GM23338 (cell line): ENCODE data around the gene CCDC120. TPM values are rescaled to one million over a fixed set of nuclear protein-coding genes. Genes with fewer than 3 reads are reported as not detected.

ENCODE experiments used
- ATAC-seq: fragments of 200-7000 bp; cut with Tn5 transposase; 3 replicates; pipeline ENCODE4 v1.9.1; 2020
- DNase-seq: peaks from one replicate; pipeline ENCODE4 v3.0.0-alpha.2; 2015; ENCODE audit warnings: low spot score
- H2AFZ ChIP-seq: fragments of 200-600 bp; sonication (generic); 2 replicates; pipeline ENCODE4 v1.8.0; 2016; ENCODE audit warnings: antibody characterized with exemption, mild to moderate bottlenecking, moderate library complexity
- H3F3A ChIP-seq: fragments of 200-600 bp; sonication (generic); replicated peaks from 2 replicates; pipeline ENCODE4 v1.8.0; 2017; ENCODE audit warnings: antibody characterized with exemption, mixed run types, low read depth
- H3K27ac ChIP-seq: fragments of 200-600 bp; sonication (generic); 2 replicates; pipeline ENCODE4 v1.6.1; 2016; ENCODE audit warnings: low read depth
- H3K27me3 ChIP-seq: fragments of 200-600 bp; sonication (generic); 2 replicates; pipeline ENCODE4 v1.8.0; 2016; ENCODE audit warnings: mild to moderate bottlenecking, mixed run types, moderate library complexity; ENCODE audit not compliant: insufficient read depth
- H3K36me3 ChIP-seq: fragments of 200-600 bp; sonication (generic); 2 replicates; pipeline ENCODE4 v1.8.0; 2016; ENCODE audit warnings: mild to moderate bottlenecking; ENCODE audit not compliant: insufficient read depth
- H3K4me1 ChIP-seq: fragments of 200-600 bp; sonication (generic); 2 replicates; pipeline ENCODE4 v1.8.0; 2016; ENCODE audit warnings: mild to moderate bottlenecking, moderate library complexity; ENCODE audit not compliant: insufficient read depth
- H3K4me2 ChIP-seq: fragments of 200-600 bp; sonication (generic); 2 replicates; pipeline ENCODE4 v1.7.1; 2017; ENCODE audit warnings: mixed run types
- H3K4me3 ChIP-seq: fragments of 200-600 bp; sonication (generic); 2 replicates; pipeline ENCODE4 v1.6.1; 2016; ENCODE audit warnings: mixed run types
- H3K79me2 ChIP-seq: fragments of 200-600 bp; sonication (generic); replicated peaks from 2 replicates; pipeline ENCODE4 v1.8.0; 2017; ENCODE audit warnings: mild to moderate bottlenecking; ENCODE audit not compliant: insufficient read depth
- H3K9me2 ChIP-seq: fragments of 200-600 bp; sonication (generic); 2 replicates; pipeline ENCODE4 v1.8.0; 2017; ENCODE audit not compliant: insufficient read depth
- H4K20me1 ChIP-seq: fragments of 200-600 bp; sonication (generic); replicated peaks from 2 replicates; pipeline ENCODE4 v1.8.0; 2017; ENCODE audit warnings: mild to moderate bottlenecking; ENCODE audit not compliant: insufficient read depth
- H3K27ac Mint-ChIP-seq: 2 replicates; pipeline ENCODE4 v1.8.0; 2020; ENCODE audit warnings: inconsistent platforms, mild to moderate bottlenecking, moderate library complexity, mixed read lengths
- H3K27me3 Mint-ChIP-seq: 3 replicates; pipeline ENCODE4 v1.8.0; 2022; ENCODE audit warnings: low read depth, mild to moderate bottlenecking, moderate library complexity, mixed read lengths, inconsistent platforms; ENCODE audit not compliant: insufficient read depth, poor library complexity
- H3K36me3 Mint-ChIP-seq: 3 replicates; pipeline ENCODE4 v1.8.0; 2021; ENCODE audit warnings: low read depth, mild to moderate bottlenecking, inconsistent platforms, moderate library complexity, mixed read lengths
- H3K4me1 Mint-ChIP-seq: 3 replicates; pipeline ENCODE4 v1.8.0; 2020; ENCODE audit warnings: mild to moderate bottlenecking, inconsistent platforms, mixed read lengths
- H3K4me3 Mint-ChIP-seq: 3 replicates; pipeline ENCODE4 v1.8.0; 2021; ENCODE audit warnings: moderate library complexity, mild to moderate bottlenecking, inconsistent platforms, mixed read lengths
- H3K9me3 Mint-ChIP-seq: 3 replicates; pipeline ENCODE4 v1.8.0; 2020; ENCODE audit warnings: moderate library complexity, mild to moderate bottlenecking, inconsistent platforms, mixed read lengths
- CTCF ChIP-seq, 2 experiments: fragments of 200-600 bp in 1 of 2; sonication (generic) in 1 of 2; conservative IDR thresholded peaks; 2 replicates each; pipeline versions ENCODE4 v1.5.1 to v1.6.1; 2016 to 2017; ENCODE audit warnings: antibody characterized with exemption in 2 of 2, low read depth in 2 of 2, mild to moderate bottlenecking in 2 of 2, moderate library complexity in 1 of 2
- EZH2phosphoT487 ChIP-seq: fragments of 200-600 bp; sonication (generic); IDR thresholded peaks from one replicate; pipeline ENCODE4 v1.8.1; 2018; ENCODE audit warnings: antibody characterized with exemption; ENCODE audit not compliant: unreplicated experiment
- POLR2AphosphoS5 ChIP-seq: IDR thresholded peaks from 2 replicates; pipeline ENCODE4 v1.6.1; 2016; ENCODE audit warnings: antibody characterized with exemption, low read depth
- STAT1 ChIP-seq: IDR thresholded peaks from one replicate; pipeline ENCODE4 v1.6.1; 2016; ENCODE audit warnings: antibody characterized with exemption; ENCODE audit not compliant: unreplicated experiment
- ZNF114 ChIP-seq: fragments of 250-450 bp; sonication (Bioruptor Pico); IDR thresholded peaks from 2 replicates; pipeline ENCODE4 v1.5.0; 2020; ENCODE audit warnings: mild to moderate bottlenecking, moderate library complexity
- ZNF331 ChIP-seq: fragments of 250-450 bp; sonication (Bioruptor Pico); IDR thresholded peaks from 2 replicates; pipeline ENCODE4 v1.5.0; 2020; ENCODE audit warnings: low read depth, mild to moderate bottlenecking, moderate library complexity
- polyA plus RNA-seq: library from polyadenylated mRNA; unstranded; fragments of >200 nt; fragmentation: Nextera tagmentation; extraction: Ambion mirVana; gene quantifications from 2 replicates; pipeline ENCODE4 v1.2.1, GENCODE V29; 2016
- total RNA-seq: library from RNA; depleted of rRNA; stranded (reverse); fragments of >200 nt; shearing (Covaris generic); gene quantifications from 2 replicates; pipeline ENCODE4 v1.2.3, GENCODE V29; 2014
- TF ChIP-seq, protein P1 (sequence below): IDR thresholded peaks from one replicate; pipeline ENCODE4 v1.6.1; 2018; ENCODE audit warnings: antibody characterized with exemption; ENCODE audit not compliant: unreplicated experiment

The CCDC120 gene
- total and polyA plus RNA-seq, 2 experiments from 2014 or later = 3.3 to 9.9 TPM

GRCh38 chrX:49043987-49044281, 14.9 kb upstream of the CCDC120 start (continued):
- TF ChIP-seq, protein P1, sequence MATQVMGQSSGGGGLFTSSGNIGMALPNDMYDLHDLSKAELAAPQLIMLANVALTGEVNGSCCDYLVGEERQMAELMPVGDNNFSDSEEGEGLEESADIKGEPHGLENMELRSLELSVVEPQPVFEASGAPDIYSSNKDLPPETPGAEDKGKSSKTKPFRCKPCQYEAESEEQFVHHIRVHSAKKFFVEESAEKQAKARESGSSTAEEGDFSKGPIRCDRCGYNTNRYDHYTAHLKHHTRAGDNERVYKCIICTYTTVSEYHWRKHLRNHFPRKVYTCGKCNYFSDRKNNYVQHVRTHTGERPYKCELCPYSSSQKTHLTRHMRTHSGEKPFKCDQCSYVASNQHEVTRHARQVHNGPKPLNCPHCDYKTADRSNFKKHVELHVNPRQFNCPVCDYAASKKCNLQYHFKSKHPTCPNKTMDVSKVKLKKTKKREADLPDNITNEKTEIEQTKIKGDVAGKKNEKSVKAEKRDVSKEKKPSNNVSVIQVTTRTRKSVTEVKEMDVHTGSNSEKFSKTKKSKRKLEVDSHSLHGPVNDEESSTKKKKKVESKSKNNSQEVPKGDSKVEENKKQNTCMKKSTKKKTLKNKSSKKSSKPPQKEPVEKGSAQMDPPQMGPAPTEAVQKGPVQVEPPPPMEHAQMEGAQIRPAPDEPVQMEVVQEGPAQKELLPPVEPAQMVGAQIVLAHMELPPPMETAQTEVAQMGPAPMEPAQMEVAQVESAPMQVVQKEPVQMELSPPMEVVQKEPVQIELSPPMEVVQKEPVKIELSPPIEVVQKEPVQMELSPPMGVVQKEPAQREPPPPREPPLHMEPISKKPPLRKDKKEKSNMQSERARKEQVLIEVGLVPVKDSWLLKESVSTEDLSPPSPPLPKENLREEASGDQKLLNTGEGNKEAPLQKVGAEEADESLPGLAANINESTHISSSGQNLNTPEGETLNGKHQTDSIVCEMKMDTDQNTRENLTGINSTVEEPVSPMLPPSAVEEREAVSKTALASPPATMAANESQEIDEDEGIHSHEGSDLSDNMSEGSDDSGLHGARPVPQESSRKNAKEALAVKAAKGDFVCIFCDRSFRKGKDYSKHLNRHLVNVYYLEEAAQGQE = no peak
- TF ChIP-seq STAT1 (no peak), ZNF331 (no peak), CTCF (conservative IDR thresholded peaks at IDR 0.05; ENCODE audit: low read depth in 2 of 2) (no peak)

- peak overlapping the region; percentile 84 for H3K27ac Mint-ChIP-seq
- Histone ChIP-seq H4K20me1 (no peaks in the 10 kb centered on the region), H3K79me2 (peaks cover 19% of the 10 kb centered on the region), H3K27ac (no peak overlapping the region), H3K27me3 (no peaks in the 10 kb centered on the region), H3F3A (no peaks in the 10 kb centered on the region), H3K9me2 (no peaks in the 10 kb centered on the region), H3K36me3 (no peaks in the 10 kb centered on the region), H3K4me1 (0 out of 2 replicates have a peak, but pooled peaks cover 3% of the 10 kb centered on the region), H2AFZ (peak overlapping the region; percentile 14; the same call in 1 of the 2 replicates), H3K4me2 (peak overlapping the region; percentile 71), H3K4me3 (peak overlapping the region; percentile 63)
- no peak for TF ChIP-seq EZH2phosphoT487
- TF ChIP-seq ZNF114 (CRISPR knock-in tag) = no peak
- TF ChIP-seq POLR2AphosphoS5 = peak; percentile 44
- DNase-seq (peak; percentile 85), ATAC-seq (peak; percentile 89)
- no peaks in the 10 kb centered on the region for H3K9me3 Mint-ChIP-seq
- peaks cover 4% of the 10 kb centered on the region for H3K27me3 Mint-ChIP-seq
- H3K4me3 Mint-ChIP-seq = peak overlapping the region; percentile 76
- H3K36me3 Mint-ChIP-seq = peaks cover 6% of the 10 kb centered on the region; the same call in 1 of the 3 replicates
- peaks cover 15% of the 10 kb centered on the region for H3K4me1 Mint-ChIP-seq
These were observed 5.4 kb upstream of the CCDC120 start for GRCh38 chrX:49053223-49054072.
